HG02840 (cell line): ENCODE measurements around the gene C19orf12.
A peak's percentile ranks its signal among the peaks of the same experiment; 100 is the strongest.
"Not testable (repeated sequence)": the region's sequence is repeated elsewhere in the genome, so short reads cannot be mapped to it uniquely, and the experiment has no call there.

ENCODE experiments used
- ATAC-seq: cut with Tn5 transposase; IDR thresholded peaks from one replicate; pipeline ENCODE4 v1.9.1; 2021; ENCODE audit warnings: mild to moderate bottlenecking, moderate library complexity, moderate number of reproducible peaks; ENCODE audit not compliant: unreplicated experiment, low FRiP score

The C19orf12 gene

GRCh38 chr19:29735829-29736228 lies 20.8 kb upstream of the C19orf12 start:
- ATAC-seq: no peak

GRCh38 chr19:29731331-29731850 lies 16.3 kb upstream of the C19orf12 start:
- no peak for ATAC-seq

- no peak for ATAC-seq
These were observed 12.8 kb upstream of the C19orf12 start for GRCh38 chr19:29727906-29728305.

- no peak for ATAC-seq
These were observed 9.7 kb upstream of the C19orf12 start for GRCh38 chr19:29724746-29725145.

- ATAC-seq: no peak
These were observed 9.1 kb upstream of the C19orf12 start for GRCh38 chr19:29724102-29724641.

GRCh38 chr19:29717051-29717450 lies 2.0 kb upstream of the C19orf12 start:
- ATAC-seq: no peak

- ATAC-seq: peak; percentile 14
These were observed 880 bp upstream of the C19orf12 start for GRCh38 chr19:29715701-29716581.

- peak; percentile 9 for ATAC-seq
These were observed 599 bp downstream of the C19orf12 start for GRCh38 chr19:29714371-29714952.

GRCh38 chr19:29712744-29713516 lies 2.1 kb downstream of the C19orf12 start:
- no peak for ATAC-seq

GRCh38 chr19:29711584-29712132 lies 3.4 kb downstream of the C19orf12 start:
- ATAC-seq: no peak

GRCh38 chr19:29709440-29709798 lies 5.6 kb downstream of the C19orf12 start:
- not testable (repeated sequence) for ATAC-seq

- no peak for ATAC-seq
These were observed 6.3 kb downstream of the C19orf12 start for GRCh38 chr19:29708554-29709439.

GRCh38 chr19:29706635-29707034 lies 8.4 kb downstream of the C19orf12 start:
- no peak for ATAC-seq

- ATAC-seq: no peak
These were observed 9.4 kb downstream of the C19orf12 start for GRCh38 chr19:29705706-29706105.

- peak; percentile 73 for ATAC-seq
These were observed 10.2 kb downstream of the C19orf12 start for GRCh38 chr19:29704562-29705558.

- no peak for ATAC-seq
These were observed 12.1 kb downstream of the C19orf12 start for GRCh38 chr19:29702963-29703320.

GRCh38 chr19:29702161-29702962 lies 12.7 kb downstream of the C19orf12 start:
- ATAC-seq: no peak

- ATAC-seq: no peak
These were observed 14.6 kb downstream of the C19orf12 start for GRCh38 chr19:29700498-29700897.
